Measurements from ENCODE around the gene ADIPOQ. TPM values are rescaled to one million over a fixed set of nuclear protein-coding genes. Genes with fewer than 3 reads are reported as not detected.
"Not testable (repeated sequence)": the region's sequence is repeated elsewhere in the genome, so short reads cannot be mapped to it uniquely, and the experiment has no call there.

ADIPOQ gene
- total RNA-seq, 1 experiment from 2014 or later = not detected

- no peak for DNase-seq (ENCODE audit: low read depth, low spot score)
- in situ Hi-C loops (cut with HindIII; ENCODE audit: low pct_unique_long_range_greater_than_20kb, low sequenced_read_pairs) = no loop called here
These were observed 11.6 kb downstream of the ADIPOQ start for GRCh38 chr3:186854146-186854545.

DNA sequence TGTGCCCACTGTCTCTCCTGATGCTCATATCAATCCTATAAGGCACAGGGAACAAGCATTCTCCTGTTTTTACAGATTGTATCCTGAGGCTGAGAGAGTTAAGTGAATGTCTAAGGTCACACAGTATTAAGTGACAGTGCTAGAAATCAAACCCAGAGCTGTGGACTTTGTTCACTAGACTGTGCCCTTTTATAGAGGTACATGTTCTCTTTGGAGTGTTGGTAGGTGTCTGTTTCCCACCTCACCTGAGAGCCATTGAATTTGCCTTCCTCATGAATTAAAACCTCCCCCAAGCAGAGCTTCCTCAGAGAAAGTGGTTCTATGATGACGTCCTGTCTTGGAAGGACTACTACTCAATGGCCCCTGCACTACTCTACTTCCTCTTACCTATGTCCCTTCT is 12.4 kb downstream of the ADIPOQ start:
- in situ Hi-C loops (cut with HindIII; ENCODE audit: low pct_unique_long_range_greater_than_20kb, low sequenced_read_pairs) = no loop called here

DNA sequence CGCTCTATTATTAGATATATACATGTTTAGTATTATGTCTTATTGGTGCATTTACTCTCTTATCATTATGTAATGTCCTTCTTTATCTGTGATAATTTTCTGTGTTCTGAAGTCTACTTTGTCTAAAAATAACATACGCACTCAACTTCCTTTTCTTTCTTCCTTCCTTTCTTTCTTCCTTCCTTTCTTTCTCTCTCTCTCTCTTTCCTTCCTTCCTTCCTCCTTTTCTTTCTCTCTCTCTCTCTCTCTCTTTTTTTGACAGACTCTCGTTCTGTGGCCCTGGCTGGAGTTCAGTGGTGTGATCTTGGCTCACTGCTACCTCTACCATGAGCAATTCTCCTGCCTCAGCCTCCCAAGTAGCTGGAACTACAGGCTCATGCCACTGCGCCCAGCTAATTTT is 15.2 kb downstream of the ADIPOQ start:
- in situ Hi-C loops (cut with HindIII; ENCODE audit: low pct_unique_long_range_greater_than_20kb, low sequenced_read_pairs) = no loop called here
- DNase-seq (ENCODE audit: low read depth, low spot score) = no peak

More for the DNA sequence above, 12.4 kb downstream of the ADIPOQ start:
- no peak for DNase-seq (ENCODE audit: low read depth, low spot score)

GRCh38 chr3:186865215-186865853 is 22.8 kb downstream of the ADIPOQ start:
- in situ Hi-C loops (cut with HindIII; ENCODE audit: low pct_unique_long_range_greater_than_20kb, low sequenced_read_pairs); DNase-seq (ENCODE audit: low read depth, low spot score): not testable (repeated sequence)

DNA sequence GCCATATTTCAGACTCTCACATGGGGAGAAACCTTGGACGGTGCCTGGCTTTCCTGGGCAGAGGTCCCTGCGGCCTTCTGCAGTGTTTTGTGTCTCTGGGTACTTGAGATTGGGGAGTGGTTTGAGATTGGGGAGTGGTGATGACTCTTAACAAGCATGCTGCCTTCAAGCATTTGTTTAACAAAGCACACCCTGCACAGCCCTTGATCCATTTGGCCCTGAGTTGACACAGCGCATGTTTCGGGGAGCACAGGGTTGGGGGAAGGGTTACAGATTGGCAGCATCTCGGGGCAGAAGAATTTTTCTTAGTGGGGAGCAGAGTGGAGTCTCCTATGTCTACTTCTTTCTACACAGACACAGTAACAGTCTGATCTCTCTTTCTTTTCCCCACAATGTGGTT is 23.6 kb downstream of the ADIPOQ start:
- DNase-seq (ENCODE audit: low read depth, low spot score); in situ Hi-C loops (cut with HindIII; ENCODE audit: low pct_unique_long_range_greater_than_20kb, low sequenced_read_pairs): not testable (repeated sequence)

GRCh38 chr3:186869253-186870100 is 27.0 kb downstream of the ADIPOQ start:
- DNase-seq (ENCODE audit: low read depth, low spot score) = peak; percentile 58
- in situ Hi-C loops (cut with HindIII; ENCODE audit: low pct_unique_long_range_greater_than_20kb, low sequenced_read_pairs) = no loop called here

- DNase-seq (ENCODE audit: low read depth, low spot score) = no peak
- in situ Hi-C loops (cut with HindIII; ENCODE audit: low pct_unique_long_range_greater_than_20kb, low sequenced_read_pairs) = no loop called here
These were observed 28.1 kb downstream of the ADIPOQ start for GRCh38 chr3:186870421-186871201.

- in situ Hi-C loops (cut with HindIII; ENCODE audit: low pct_unique_long_range_greater_than_20kb, low sequenced_read_pairs) = no loop called here
- no peak for DNase-seq (ENCODE audit: low read depth, low spot score)
These were observed 29.0 kb downstream of the ADIPOQ start for GRCh38 chr3:186871403-186871924.

GRCh38 chr3:186873796-186874195 is 31.3 kb downstream of the ADIPOQ start:
- in situ Hi-C loops (cut with HindIII; ENCODE audit: low pct_unique_long_range_greater_than_20kb, low sequenced_read_pairs); DNase-seq (ENCODE audit: low read depth, low spot score): not testable (repeated sequence)

DNA sequence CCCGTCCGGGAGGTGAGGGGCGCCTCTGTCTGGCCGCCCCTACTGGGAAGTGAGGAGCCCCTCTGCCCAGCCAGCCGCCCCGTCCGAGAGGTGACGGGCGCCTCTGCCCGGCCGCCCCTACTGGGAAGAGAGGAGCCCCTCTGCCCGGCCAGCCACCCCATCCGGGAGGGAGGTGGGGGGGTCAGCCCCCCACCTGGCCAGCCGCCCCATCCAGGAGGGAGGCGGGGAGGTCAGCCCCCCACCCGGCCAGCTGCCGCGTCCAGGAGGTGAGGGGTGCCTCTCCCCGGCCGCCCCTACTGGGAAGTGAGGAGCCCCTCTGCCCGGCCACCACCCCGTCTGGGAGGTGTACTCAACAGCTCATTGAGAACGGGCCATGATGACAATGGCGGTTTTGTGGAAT is 31.7 kb downstream of the ADIPOQ start:
- DNase-seq (ENCODE audit: low read depth, low spot score); in situ Hi-C loops (cut with HindIII; ENCODE audit: low pct_unique_long_range_greater_than_20kb, low sequenced_read_pairs): not testable (repeated sequence)

- in situ Hi-C loops (cut with HindIII; ENCODE audit: low pct_unique_long_range_greater_than_20kb, low sequenced_read_pairs); DNase-seq (ENCODE audit: low read depth, low spot score): not testable (repeated sequence)
These were observed 32.3 kb downstream of the ADIPOQ start for GRCh38 chr3:186874841-186875240.

GRCh38 chr3:186875708-186876107 is 33.2 kb downstream of the ADIPOQ start:
- no peak for DNase-seq (ENCODE audit: low read depth, low spot score)
- in situ Hi-C loops (cut with HindIII; ENCODE audit: low pct_unique_long_range_greater_than_20kb, low sequenced_read_pairs) = no loop called here

- DNase-seq (ENCODE audit: low read depth, low spot score) = no peak
- in situ Hi-C loops (cut with HindIII; ENCODE audit: low pct_unique_long_range_greater_than_20kb, low sequenced_read_pairs) = no loop called here
These were observed 37.3 kb downstream of the ADIPOQ start for GRCh38 chr3:186879781-186880180.

DNA sequence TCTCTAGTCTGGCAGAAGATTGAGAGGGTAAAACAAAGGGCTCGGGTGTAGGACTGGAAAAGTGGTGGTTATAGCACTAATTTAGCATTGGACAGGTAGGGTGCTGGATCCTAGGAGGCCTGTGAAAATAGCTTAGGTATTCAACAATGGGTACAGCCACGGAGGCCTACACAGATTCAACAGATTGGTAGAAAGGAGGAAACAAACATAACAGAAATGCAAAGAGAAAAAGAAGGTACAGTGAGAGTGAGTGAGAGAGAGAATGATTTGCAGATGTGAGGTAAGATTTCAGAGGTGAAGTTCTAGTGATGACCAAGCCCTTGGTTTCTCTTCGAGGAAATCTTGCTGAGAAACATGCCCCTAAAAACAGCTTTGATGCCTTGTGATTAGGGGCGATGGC is 37.9 kb downstream of the ADIPOQ start:
- in situ Hi-C loops (cut with HindIII; ENCODE audit: low pct_unique_long_range_greater_than_20kb, low sequenced_read_pairs) = no loop called here
- no peak for DNase-seq (ENCODE audit: low read depth, low spot score)

- in situ Hi-C loops (cut with HindIII; ENCODE audit: low pct_unique_long_range_greater_than_20kb, low sequenced_read_pairs) = no loop called here
- DNase-seq (ENCODE audit: low read depth, low spot score) = no peak
These were observed 39.6 kb downstream of the ADIPOQ start for GRCh38 chr3:186882150-186882524.

- in situ Hi-C loops (cut with HindIII; ENCODE audit: low pct_unique_long_range_greater_than_20kb, low sequenced_read_pairs) = no loop called here
- DNase-seq (ENCODE audit: low read depth, low spot score) = peak; percentile 67
These were observed 40.6 kb downstream of the ADIPOQ start for GRCh38 chr3:186882881-186883685.

DNA sequence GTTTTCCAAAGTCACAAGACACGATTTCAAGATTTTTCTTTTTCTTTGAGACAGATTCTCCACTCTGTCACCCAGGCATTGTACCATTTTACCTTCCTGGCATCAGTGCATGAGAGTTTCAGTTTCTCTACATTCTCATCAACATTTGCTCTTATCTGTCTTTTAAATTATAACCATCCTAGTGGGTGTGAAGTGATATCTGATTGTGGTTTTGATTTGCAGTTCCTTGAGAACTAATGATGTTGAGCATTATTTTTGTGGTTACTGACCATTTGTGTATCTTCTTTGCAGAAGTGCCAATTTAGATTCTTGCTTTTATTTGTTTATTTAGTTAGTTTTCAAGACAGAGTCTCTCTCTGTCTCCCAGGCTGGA is 41.2 kb downstream of the ADIPOQ start:
- in situ Hi-C loops (cut with HindIII; ENCODE audit: low pct_unique_long_range_greater_than_20kb, low sequenced_read_pairs) = no loop called here
- DNase-seq (ENCODE audit: low read depth, low spot score) = no peak

All from SK-MEL-5 (cell line).